H1 (cell line): ENCODE data around the gene B4GALNT1.

Experiments used
- CTCF ChIP-seq, 3 experiments: IDR thresholded peaks; 1 replicate in 2 of 3; 2 replicates in 1 of 3; pipeline versions ENCODE4 v1.5.1 to v1.6.1; 2011; ENCODE audit warnings: low read length in 3 of 3, mild to moderate bottlenecking in 3 of 3, inconsistent platforms in 2 of 3, low read depth in 1 of 3, moderate library complexity in 1 of 3; ENCODE audit not compliant: insufficient read depth in 1 of 3; ENCODE audit errors: control extremely low read depth in 1 of 3
- YY1 ChIP-seq: IDR thresholded peaks from 2 replicates; pipeline ENCODE4 v1.6.1; 2011; ENCODE audit warnings: low read depth, mild to moderate bottlenecking, low read length

- no peak for TF ChIP-seq CTCF (IDR thresholded peaks at IDR 0.05; ENCODE audit: control extremely low read depth in 1 of 3, insufficient read depth in 1 of 3, low read depth in 1 of 3, low read length in 3 of 3)
- TF ChIP-seq YY1 = no peak
These were observed 54.8 kb downstream of the B4GALNT1 start for GRCh38 chr12:57577981-57578758.
